Central memory CD4-positive, alpha-beta T cell (primary cell): ENCODE results near the gene MB21D2.
"Not testable (repeated sequence)": the region's sequence is repeated elsewhere in the genome, so short reads cannot be mapped to it uniquely, and the experiment has no call there.

ENCODE experiments used
- DNase-seq: peaks from one replicate; pipeline ENCODE4 v3.0.0; 2022

MB21D2 gene

DNA sequence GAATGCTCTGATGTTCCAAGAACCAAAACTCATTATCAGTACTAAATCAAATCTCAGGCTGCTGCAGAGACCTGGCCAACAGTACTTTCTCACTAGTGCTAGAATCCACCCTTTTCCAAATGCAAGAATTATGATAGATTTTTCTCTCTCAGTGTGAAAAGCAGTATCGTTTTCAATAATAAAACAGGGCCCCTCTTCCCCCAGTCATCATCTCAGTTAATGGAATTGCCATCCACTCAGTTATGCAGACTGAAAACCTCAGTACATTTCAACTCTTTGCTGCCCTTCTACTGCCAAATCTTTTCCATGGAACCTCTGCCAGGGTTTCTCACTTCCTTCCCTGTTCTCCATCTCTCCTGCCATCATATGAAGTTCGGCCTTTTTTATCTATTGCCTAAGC lies 117.9 kb downstream of the MB21D2 start:
- no peak for DNase-seq

DNA sequence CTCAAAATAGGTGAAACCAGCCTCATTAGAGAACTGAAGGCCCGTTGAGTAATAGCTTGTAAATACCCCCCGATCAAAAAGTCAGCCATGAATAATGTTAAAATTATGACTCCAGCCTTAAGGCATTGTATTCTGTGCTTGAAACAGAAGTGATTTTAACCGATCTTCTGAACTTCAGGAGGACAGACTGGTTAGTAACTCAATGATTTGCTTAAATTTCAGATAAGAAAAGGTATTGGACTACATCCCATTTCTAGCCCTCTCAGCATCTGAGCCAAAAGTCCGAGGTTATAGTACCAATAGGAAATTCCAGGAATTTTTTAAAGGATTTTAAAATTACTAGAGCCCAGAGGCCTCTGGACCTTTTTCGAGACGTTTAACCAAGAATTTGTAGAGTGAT lies 122.6 kb downstream of the MB21D2 start:
- no peak for DNase-seq

DNA sequence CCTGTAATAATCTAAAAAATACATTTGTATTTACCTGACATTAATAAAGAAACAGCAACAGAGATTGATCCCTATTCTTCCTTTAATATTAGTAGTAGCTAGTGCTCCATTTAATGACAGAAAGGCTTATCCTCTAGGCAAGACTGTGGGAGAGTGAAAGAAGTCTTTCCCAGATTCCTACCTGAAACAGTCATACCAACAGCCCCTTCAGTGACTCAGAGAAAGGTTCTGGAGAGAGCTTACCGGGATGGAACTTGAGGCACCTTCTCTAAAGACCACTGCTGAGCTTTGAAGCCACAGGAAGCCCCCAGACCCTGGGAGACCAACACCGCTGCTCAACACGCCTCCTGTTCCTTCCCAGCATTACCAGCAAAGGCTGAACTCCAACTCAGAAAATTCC lies 123.4 kb downstream of the MB21D2 start:
- no peak for DNase-seq

DNA sequence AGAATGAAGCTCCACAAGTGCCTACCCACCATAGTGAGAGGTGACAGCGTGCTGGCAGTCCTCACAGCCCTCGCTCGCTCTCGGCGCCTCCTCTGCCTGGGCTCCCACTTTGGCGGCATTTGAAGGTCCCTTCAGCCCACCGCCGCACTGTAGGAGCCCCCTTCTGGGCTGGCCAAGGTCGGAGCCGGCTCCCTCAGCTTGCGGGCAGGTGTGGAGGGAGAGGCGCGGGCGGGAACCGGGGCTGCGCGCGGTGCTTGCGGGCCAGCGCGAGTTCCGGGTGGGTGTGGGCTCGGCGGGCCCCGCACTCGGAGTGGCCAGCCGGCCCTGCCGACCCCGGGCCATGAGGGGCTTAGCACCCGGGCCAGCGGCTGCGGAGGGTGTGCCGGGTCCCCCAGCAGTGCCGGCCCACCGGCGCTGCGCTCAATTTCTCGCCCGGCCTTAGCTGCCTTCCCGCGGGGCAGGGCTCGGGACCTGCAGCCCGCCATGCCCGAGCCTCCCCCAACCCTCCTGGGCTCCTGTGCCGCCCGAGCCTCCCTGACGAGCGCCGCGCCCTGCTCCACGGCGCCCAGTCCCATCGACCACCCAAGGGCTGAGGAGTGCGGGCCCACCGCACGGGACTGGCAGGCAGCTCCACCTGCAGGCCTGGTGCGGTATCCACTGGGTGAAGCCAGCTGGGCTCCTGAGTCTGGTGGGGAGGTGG lies 128.7 kb downstream of the MB21D2 start:
- not testable (repeated sequence) for DNase-seq

DNA sequence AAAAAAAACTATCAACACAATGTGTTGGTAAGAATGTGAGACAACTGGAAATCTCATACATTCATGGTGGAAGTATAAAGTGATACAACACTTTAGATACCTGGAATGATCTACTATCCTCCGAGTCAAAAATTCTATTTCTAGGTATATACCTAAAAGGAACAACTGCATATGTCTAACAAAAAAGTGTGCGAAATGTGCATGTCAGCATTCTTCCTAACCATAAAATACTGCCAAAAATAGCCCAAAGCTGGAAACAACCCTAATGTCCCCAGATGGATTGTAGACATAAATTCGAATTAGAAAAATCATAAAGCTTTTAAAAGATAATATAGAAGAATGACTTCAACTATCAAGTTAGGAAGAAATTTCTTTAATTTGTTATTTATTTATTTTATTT lies 139.1 kb downstream of the MB21D2 start:
- DNase-seq, result no peak

DNA sequence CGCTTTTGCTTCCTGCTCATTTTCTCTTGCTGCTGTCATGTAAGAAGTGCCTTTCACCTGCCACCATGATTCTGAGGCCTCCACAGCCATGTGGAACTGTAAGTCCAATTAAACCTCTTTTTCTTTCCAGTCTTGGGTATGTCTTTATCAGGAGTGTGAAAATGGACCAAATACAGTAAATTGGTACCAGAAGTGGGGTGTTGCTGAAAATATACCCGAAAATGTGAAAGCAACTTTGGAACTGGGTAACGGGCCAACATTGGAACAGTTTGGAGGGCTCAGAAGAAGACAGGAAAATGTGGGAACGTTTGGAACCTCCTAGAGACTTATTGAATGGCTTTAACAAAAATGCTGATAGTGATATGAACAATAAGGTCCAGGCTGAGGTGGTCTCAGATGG lies 143.3 kb downstream of the MB21D2 start:
- not testable (repeated sequence) for DNase-seq

DNA sequence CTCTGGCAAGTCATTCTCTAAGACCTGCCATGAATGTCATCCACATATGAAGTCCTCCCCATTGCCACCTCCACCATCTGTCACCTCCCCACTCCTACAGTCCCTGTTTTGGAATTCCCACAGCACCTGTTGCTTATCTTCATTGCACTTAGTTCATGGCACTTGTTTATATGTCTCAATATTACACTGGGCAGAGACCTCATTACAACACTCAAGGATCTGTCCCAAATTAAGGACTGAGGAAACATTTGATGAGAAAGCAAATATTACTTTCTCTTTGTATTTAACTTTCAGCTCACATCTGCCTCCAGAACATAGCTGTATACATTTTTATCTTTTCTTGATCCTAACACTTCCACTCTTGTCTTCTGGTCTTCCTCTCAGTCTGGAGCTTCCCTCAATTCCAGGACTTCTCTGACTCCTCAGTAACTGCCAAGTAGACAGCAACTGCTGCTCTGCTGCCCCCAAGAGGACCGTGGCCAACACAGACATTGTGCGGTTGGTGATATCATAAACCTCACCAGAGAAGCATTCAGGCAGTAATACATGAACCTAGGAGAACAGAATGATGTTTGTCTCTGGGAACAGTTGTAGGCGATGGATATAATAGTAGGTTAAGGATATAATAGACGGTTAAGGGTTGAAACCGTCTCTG lies 145.3 kb downstream of the MB21D2 start:
- DNase-seq, result no peak

DNA sequence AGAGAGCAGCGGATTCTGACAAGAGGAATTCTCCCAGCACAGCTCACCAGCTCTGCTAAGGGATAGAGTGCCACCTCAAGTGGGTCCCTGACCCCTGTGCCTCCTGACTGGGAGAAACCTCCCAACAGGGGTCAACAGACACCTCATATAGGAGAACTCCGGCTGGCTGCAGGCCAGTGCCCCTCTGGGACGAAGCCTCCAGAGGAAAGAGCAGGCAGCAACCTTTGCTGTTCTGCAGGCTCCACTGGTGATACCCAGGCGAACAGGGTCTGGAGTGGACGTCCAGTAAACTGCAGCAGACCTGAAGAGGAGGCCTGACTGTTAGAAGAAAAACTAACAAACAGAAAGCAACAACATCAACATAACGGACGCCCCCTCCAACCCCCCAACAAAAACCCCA lies 159.0 kb downstream of the MB21D2 start:
- DNase-seq, result no peak

DNA sequence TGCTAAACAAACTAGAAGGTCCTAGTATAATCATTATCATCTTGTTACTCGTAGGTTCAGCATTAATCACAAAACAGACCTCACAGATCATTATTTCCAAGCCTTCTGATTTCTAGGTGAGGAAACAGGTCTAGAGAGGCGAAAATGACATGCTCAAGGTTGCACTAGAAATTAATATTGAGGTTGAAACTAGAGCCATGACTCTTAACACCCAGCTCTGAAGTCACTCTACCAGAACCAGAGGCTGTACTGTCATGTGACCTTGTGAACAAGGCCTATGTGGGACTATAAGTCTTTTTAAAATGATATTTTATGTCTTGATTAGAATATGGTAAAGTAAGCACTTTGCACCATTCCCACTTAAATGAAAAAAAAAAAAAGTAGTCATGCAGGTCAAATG lies 166.5 kb downstream of the MB21D2 start:
- no peak for DNase-seq

DNA sequence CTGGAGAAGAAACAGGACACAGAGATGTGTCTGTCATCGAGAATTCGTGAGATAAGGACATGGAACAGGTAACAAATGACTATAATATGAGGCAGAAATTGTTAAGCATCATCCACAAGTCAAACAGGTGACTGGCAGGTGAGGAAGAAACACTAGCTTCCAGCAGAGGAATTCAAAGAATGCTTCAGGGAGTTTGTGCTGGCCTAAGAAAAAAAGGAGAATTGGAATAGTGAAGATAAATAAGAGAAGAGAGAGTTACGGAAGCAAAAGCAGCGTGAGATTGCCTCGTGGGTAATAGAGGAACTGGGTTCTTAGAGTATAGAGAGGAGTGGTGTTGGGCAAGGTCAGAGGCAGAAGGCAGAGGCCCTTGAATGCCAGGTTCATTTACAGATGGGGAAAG lies 167.5 kb downstream of the MB21D2 start:
- no peak for DNase-seq

DNA sequence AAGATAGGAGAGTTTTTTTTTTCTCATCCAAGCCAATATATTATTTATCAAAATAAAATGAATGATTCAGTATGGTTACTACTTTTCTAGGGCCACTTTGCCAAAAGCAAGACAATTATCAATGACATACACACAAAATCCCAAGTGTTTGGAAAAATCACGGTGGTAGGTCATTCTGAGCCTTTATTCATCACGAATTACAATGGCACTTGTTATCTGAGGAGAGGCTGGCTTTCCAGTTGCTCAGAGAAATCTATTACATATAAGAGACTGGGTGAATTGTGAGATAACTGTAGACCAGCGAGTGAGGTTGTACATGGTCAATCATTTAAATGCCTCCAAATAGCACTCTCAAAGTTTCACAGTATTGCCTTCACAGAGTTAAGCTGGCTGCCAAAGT lies 169.9 kb downstream of the MB21D2 start:
- no peak for DNase-seq

DNA sequence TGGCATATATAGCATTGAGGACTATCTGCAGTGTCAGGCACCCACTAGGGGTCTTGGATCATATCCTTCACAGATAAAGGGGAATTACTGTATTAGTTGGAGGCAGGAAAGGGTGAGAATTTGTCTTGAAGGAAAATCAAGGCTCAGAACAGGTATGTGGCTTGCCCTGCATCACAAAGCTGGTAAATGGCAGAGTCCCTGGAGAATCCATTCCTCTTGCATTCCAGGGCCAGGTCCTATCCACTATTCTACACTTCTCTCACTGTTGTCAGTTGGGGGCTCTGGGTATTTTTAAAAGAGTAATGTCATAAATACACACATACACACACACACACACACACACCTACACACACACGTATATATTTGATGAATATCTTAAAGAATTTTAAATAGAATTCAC lies 170.5 kb downstream of the MB21D2 start:
- no peak for DNase-seq
